H1 (cell line): ENCODE results near the gene SPOCK1. TPM values are rescaled to one million over a fixed set of nuclear protein-coding genes. Genes with fewer than 3 reads are reported as not detected.

Source experiments
- CTCF ChIA-PET: fragments of 300-600 bp; sonication (Branson Sonifier 250); formaldehyde crosslinking; loops from one replicate; lab custom pipeline; 2021; ENCODE audit not compliant: partially characterized antibody; lab: Charles Lee
- POLR2A ChIA-PET: fragments of 300-600 bp; sonication (Branson Sonifier 250); formaldehyde crosslinking; loops from one replicate; lab custom pipeline; 2021; ENCODE audit warnings: inconsistent platforms; ENCODE audit not compliant: partially characterized antibody; lab: Charles Lee
- DNase-seq, 2 experiments: peaks; one replicate each; pipeline versions ENCODE4 v3.0.0 to v3.0.0-alpha.2; 2010 to 2022; ENCODE audit warnings: low spot score in 2 of 2, low read depth in 1 of 2, mixed read lengths in 1 of 2
- FAIRE-seq: peaks from 2 replicates; lab custom pipeline; 2011; peaks lifted over from hg19 to GRCh38; lab: Jason Lieb, UNC
- H2AFZ ChIP-seq: 2 replicates; pipeline ENCODE4 v1.8.1; 2012; ENCODE audit warnings: low read length, inconsistent platforms
- H2AK5ac ChIP-seq: 2 replicates; pipeline ENCODE4 v1.6.1; 2013; ENCODE audit warnings: low read depth, low read length
- H2BK120ac ChIP-seq: replicated peaks from 2 replicates; pipeline ENCODE3; 2013; ENCODE audit warnings: low read depth, low read length, inconsistent platforms
- H2BK12ac ChIP-seq: 2 replicates; pipeline ENCODE4 v1.6.1; 2013; ENCODE audit warnings: low read depth, low read length
- H2BK15ac ChIP-seq: 2 replicates; pipeline ENCODE4 v1.6.1; 2013; ENCODE audit warnings: low read length
- H2BK20ac ChIP-seq: 2 replicates; pipeline ENCODE4 v1.6.1; 2013; ENCODE audit warnings: low read length
- H2BK5ac ChIP-seq: 2 replicates; pipeline ENCODE4 v1.6.1; 2013; ENCODE audit warnings: low read depth, low read length
- H3K14ac ChIP-seq: 2 replicates; pipeline ENCODE4 v1.6.1; 2013; ENCODE audit warnings: inconsistent platforms; ENCODE audit not compliant: insufficient read length
- H3K18ac ChIP-seq: 2 replicates; pipeline ENCODE4 v1.6.1; 2013; ENCODE audit warnings: low read length; ENCODE audit errors: extremely low read depth
- H3K23ac ChIP-seq: 2 replicates; pipeline ENCODE4 v1.6.1; 2013; ENCODE audit warnings: inconsistent platforms; ENCODE audit not compliant: insufficient read length
- H3K23me2 ChIP-seq: 2 replicates; pipeline ENCODE4 v1.6.1; 2013; ENCODE audit warnings: low read depth, low read length
- H3K27ac ChIP-seq: 2 replicates; pipeline ENCODE4 v1.6.1; 2011; ENCODE audit warnings: low read depth, low read length, inconsistent platforms
- H3K27me3 ChIP-seq, 4 experiments: replicated peaks in 1 of 4; 1 replicate in 1 of 4; 2 replicates in 3 of 4; pipeline versions ENCODE4 v1.6.1 to v1.8.1; 2011 to 2013; ENCODE audit warnings: low read length in 3 of 4, mild to moderate bottlenecking in 3 of 4, inconsistent platforms in 2 of 4, mixed read lengths in 2 of 4, moderate library complexity in 1 of 4; ENCODE audit not compliant: control insufficient read depth in 3 of 4, insufficient read depth in 3 of 4; ENCODE audit errors: extremely low read depth in 1 of 4
- H3K36me3 ChIP-seq, 4 experiments: 2 replicates each; pipeline versions ENCODE4 v1.6.1 to v1.8.1; 2011 to 2013; ENCODE audit warnings: mild to moderate bottlenecking in 4 of 4, low read length in 3 of 4, moderate library complexity in 2 of 4, control low read depth in 1 of 4, inconsistent platforms in 1 of 4; ENCODE audit not compliant: insufficient read depth in 4 of 4, control insufficient read depth in 2 of 4
- H3K4ac ChIP-seq: replicated peaks from 2 replicates; pipeline ENCODE3; 2013; ENCODE audit warnings: low read length, low read depth, mixed read lengths, inconsistent platforms; ENCODE audit not compliant: insufficient read length
- H3K4me1 ChIP-seq, 4 experiments: replicated peaks in 1 of 4; 1 replicate in 1 of 4; 2 replicates in 3 of 4; pipeline versions ENCODE4 v1.6.1 to v1.8.1; 2011 to 2013; ENCODE audit warnings: low read length in 3 of 4, inconsistent platforms in 2 of 4, mixed read lengths in 1 of 4; ENCODE audit not compliant: insufficient read depth in 4 of 4, control insufficient read depth in 3 of 4
- H3K4me2 ChIP-seq, 2 experiments: 2 replicates each; pipeline versions ENCODE4 v1.6.1 to v1.8.1; 2011 to 2013; ENCODE audit warnings: low read depth in 2 of 2, low read length in 2 of 2, control low read depth in 1 of 2, inconsistent platforms in 1 of 2, mild to moderate bottlenecking in 1 of 2; ENCODE audit not compliant: insufficient read depth in 1 of 2
- H3K4me3 ChIP-seq, 4 experiments: fragments of 200-600, 300-600 bp in 1 of 4; sonication (generic), shearing (Covaris generic), sonication (Bioruptor Twin) in 1 of 4; 2 replicates each; pipeline versions ENCODE4 v1.5.1 to v1.8.1; 2011 to 2016; ENCODE audit warnings: low read length in 4 of 4, low read depth in 3 of 4, control low read depth in 2 of 4, inconsistent platforms in 2 of 4, mild to moderate bottlenecking in 2 of 4, mixed read lengths in 1 of 4, moderate library complexity in 1 of 4; ENCODE audit not compliant: insufficient read depth in 2 of 4; ENCODE audit errors: extremely low read depth in 1 of 4
- H3K56ac ChIP-seq: replicated peaks from 2 replicates; pipeline ENCODE3; 2013; ENCODE audit warnings: low read depth, mild to moderate bottlenecking, mixed read lengths, low read length, inconsistent platforms; ENCODE audit not compliant: insufficient read length
- H3K79me1 ChIP-seq: 2 replicates; pipeline ENCODE4 v1.6.1; 2013; ENCODE audit warnings: low read depth, low read length, control low read depth
- H3K79me2 ChIP-seq, 2 experiments: 2 replicates each; pipeline versions ENCODE4 v1.6.1 to v1.8.1; 2012 to 2013; ENCODE audit warnings: low read length in 2 of 2, mild to moderate bottlenecking in 2 of 2, inconsistent platforms in 1 of 2; ENCODE audit not compliant: insufficient read depth in 2 of 2, control insufficient read depth in 1 of 2
- H3K9ac ChIP-seq, 4 experiments: replicated peaks in 1 of 4; 1 replicate in 1 of 4; 2 replicates in 3 of 4; pipeline versions ENCODE4 v1.6.1 to v1.8.1; 2011 to 2013; ENCODE audit warnings: low read depth in 3 of 4, low read length in 3 of 4, control low read depth in 2 of 4, mild to moderate bottlenecking in 2 of 4, moderate library complexity in 2 of 4, inconsistent platforms in 1 of 4; ENCODE audit errors: extremely low read depth in 1 of 4
- H3K9me3 ChIP-seq, 2 experiments: 2 replicates each; pipeline versions ENCODE4 v1.6.1 to v1.8.1; 2012 to 2013; ENCODE audit warnings: mild to moderate bottlenecking in 2 of 2, moderate library complexity in 2 of 2, control low read depth in 1 of 2, inconsistent platforms in 1 of 2, low read depth in 1 of 2, low read length in 1 of 2, mixed read lengths in 1 of 2; ENCODE audit not compliant: insufficient read depth in 2 of 2
- H4K20me1 ChIP-seq, 2 experiments: replicated peaks in 1 of 2; 2 replicates each; pipeline versions ENCODE3 to v1.8.1; 2011 to 2013; ENCODE audit warnings: inconsistent platforms in 2 of 2, low read length in 2 of 2, mild to moderate bottlenecking in 1 of 2; ENCODE audit not compliant: insufficient read depth in 2 of 2, control insufficient read depth in 1 of 2
- H4K5ac ChIP-seq: 2 replicates; pipeline ENCODE4 v1.6.1; 2013; ENCODE audit warnings: low read length, low read depth, mixed read lengths, inconsistent platforms; ENCODE audit not compliant: insufficient read length
- H4K8ac ChIP-seq: 2 replicates; pipeline ENCODE4 v1.8.0; 2013; ENCODE audit warnings: mild to moderate bottlenecking, moderate library complexity, low read length, inconsistent platforms; ENCODE audit not compliant: insufficient read depth; ENCODE audit errors: extremely low read depth
- H4K91ac ChIP-seq: replicated peaks from 2 replicates; pipeline ENCODE3; 2013; ENCODE audit warnings: low read length, mixed read lengths, inconsistent platforms; ENCODE audit not compliant: insufficient read length
- BACH1 ChIP-seq: IDR thresholded peaks from 2 replicates; pipeline ENCODE4 v1.6.1; 2012; ENCODE audit warnings: low read length, improper control_type of control experiment
- CEBPB ChIP-seq: IDR thresholded peaks from 2 replicates; pipeline ENCODE4 v1.6.1; 2012; ENCODE audit warnings: low read depth, low read length
- GABPA ChIP-seq: IDR thresholded peaks from 2 replicates; pipeline ENCODE4 v1.6.1; 2011; ENCODE audit warnings: mild to moderate bottlenecking, low read length, moderate library complexity, borderline replicate concordance; ENCODE audit not compliant: insufficient read depth
- HDAC6 ChIP-seq: IDR thresholded peaks from one replicate; pipeline ENCODE4 v1.7.1; 2012; ENCODE audit warnings: low read depth, mild to moderate bottlenecking, inconsistent platforms, low read length, moderate library complexity
- MAFK ChIP-seq: IDR thresholded peaks from 2 replicates; pipeline ENCODE4 v1.6.1; 2012; ENCODE audit warnings: low read depth, mild to moderate bottlenecking, improper control_type of control experiment, low read length
- POLR2A ChIP-seq, 2 experiments: IDR thresholded peaks; 1 replicate in 1 of 2; 2 replicates in 1 of 2; pipeline ENCODE4 v1.6.1; 2011; ENCODE audit warnings: low read depth in 2 of 2, low read length in 2 of 2, mild to moderate bottlenecking in 2 of 2; ENCODE audit errors: control extremely low read depth in 1 of 2
- RXRA ChIP-seq: IDR thresholded peaks from 2 replicates; pipeline ENCODE4 v1.6.1; 2011; ENCODE audit warnings: low read depth, mild to moderate bottlenecking, low read length, moderate library complexity; ENCODE audit not compliant: insufficient read depth
- SIRT6 ChIP-seq: IDR thresholded peaks from one replicate; pipeline ENCODE4 v1.7.1; 2012; ENCODE audit warnings: low read length, inconsistent platforms
- SP1 ChIP-seq: IDR thresholded peaks from 2 replicates; pipeline ENCODE4 v1.6.1; 2011; ENCODE audit warnings: low read depth, low read length
- TAF1 ChIP-seq: IDR thresholded peaks from 2 replicates; pipeline ENCODE4 v1.6.1; 2011; ENCODE audit warnings: mild to moderate bottlenecking, low read depth, low read length
- WGBS, 2 experiments: shearing (Covaris generic) in 1 of 2; methylation state at CpG; one replicate each; pipeline versions ENCODE4 v1.1.6 to v1.1.7; 2013 to 2015; ENCODE audit warnings: low lambda C conversion rate in 2 of 2, mixed read lengths in 2 of 2, inconsistent platforms in 1 of 2, low coverage in 1 of 2, missing lambda C conversion rate in 1 of 2; ENCODE audit not compliant: insufficient replicate concordance in 2 of 2, insufficient coverage in 1 of 2, insufficient read length in 1 of 2; ENCODE audit errors: extremely low coverage in 1 of 2, missing lambda C conversion rate in 1 of 2; 5-methylcytosine and 5-hydroxymethylcytosine counted together
- polyA plus RNA-seq, 7 experiments: library from polyadenylated mRNA; depleted of rRNA in 3 of 7; stranded (reverse) in 5 of 7; unstranded in 2 of 7; fragments of >200 nt in 5 of 7; fragments of 200-250 nt in 2 of 7; gene quantifications; 1 replicate in 5 of 7; 2 replicates in 1 of 7; 4 replicates in 1 of 7; pipeline versions ENCODE4 v1.2.1 to v1.2.3, GENCODE V29; 2011 to 2013; ENCODE audit warnings: missing spikeins in 2 of 7, mixed read lengths in 2 of 7
- total RNA-seq: library from RNA; stranded (reverse); fragmentation: NEBNext Ultra II Directional; extraction: Animal tissue kit (Norgen Biotek cat#: 25700); gene quantifications from 2 replicates; pipeline ENCODE4 v1.2.1, GENCODE V29; 2021
- TF ChIP-seq, protein P1 (sequence below): IDR thresholded peaks from 2 replicates; pipeline ENCODE4 v1.6.1; 2012; ENCODE audit warnings: inconsistent platforms

SPOCK1 gene
- total and polyA plus RNA-seq, 2 of the 8 experiments (the other 6 are each of a cell fraction or from before 2014, with no cell fraction given), result 6.9 to 18.1 TPM

DNA sequence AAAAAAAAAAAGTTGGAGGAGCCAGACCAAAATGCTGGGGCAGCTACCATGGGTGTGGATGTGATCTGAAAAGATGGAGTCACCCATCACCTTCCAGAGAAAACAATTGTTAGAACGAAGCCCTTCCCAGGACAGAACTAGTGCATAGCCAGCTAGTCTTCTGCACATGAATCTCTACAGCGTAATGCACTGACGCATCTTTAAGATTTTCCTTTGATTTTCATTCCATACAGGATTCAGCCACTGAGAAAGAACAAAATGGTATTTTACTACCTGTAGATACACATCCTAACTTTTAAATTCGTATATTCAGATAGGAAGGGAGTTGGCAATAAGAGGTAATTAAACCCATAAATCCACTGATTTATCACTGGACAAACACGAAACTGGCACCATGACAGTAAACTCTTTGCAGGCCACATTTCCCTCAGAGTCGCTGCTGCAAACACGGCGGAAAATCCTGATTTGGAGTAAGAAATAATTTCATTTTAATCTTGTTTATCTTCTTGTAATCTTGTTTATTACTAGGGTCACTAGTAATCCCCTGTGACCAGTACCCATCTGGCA is 206.6 kb downstream of the SPOCK1 start:
- POLR2A ChIA-PET, result no interaction called here
- Histone ChIP-seq H3K27me3 (peaks cover 0 to 1% (median 0%) of the 10 kb centered on the region in 4 experiments; a peak in 1 of 7 replicates), H3K4me3 (no peak overlapping the region), H4K91ac (no peak overlapping the region), H3K4ac (no peak overlapping the region), H2BK15ac (no peak overlapping the region), H2AFZ (no peak overlapping the region), H3K23me2 (no peaks in the 10 kb centered on the region), H3K9ac (no peak overlapping the region), H4K20me1 (no peaks in the 10 kb centered on the region), H3K14ac (no peak overlapping the region), H3K79me1 (no peaks in the 10 kb centered on the region), H2BK5ac (no peak overlapping the region), H2BK20ac (no peak overlapping the region), H3K4me1 (peaks cover 0 to 5% (median 2%) of the 10 kb centered on the region in 4 experiments; a peak in 1 of 7 replicates), H3K18ac (no peak overlapping the region), H3K4me2 (no peak overlapping the region), H3K79me2 (no peaks in the 10 kb centered on the region), H3K36me3 (no peaks in the 10 kb centered on the region), H2BK120ac (no peak overlapping the region), H2AK5ac (no peak overlapping the region), H3K9me3 (no peaks in the 10 kb centered on the region), H3K27ac (no peak overlapping the region), H4K5ac (no peak overlapping the region), H3K23ac (no peak overlapping the region), H2BK12ac (no peak overlapping the region), H4K8ac (no peak overlapping the region), H3K56ac (no peak overlapping the region)
- CTCF ChIA-PET, result interaction anchor here (0.5 to 1.0 kb wide), 6 partner anchors 11 to 270 kb away, joined by 3 to 5 read pairs (median 3); no protein-coding TSS in a partner anchor
- no peak for DNase-seq
- 88% methylated on average over 8 of the region's 8 CpGs; no CpG with 5 or more reads in 1 of the 2 experiments for WGBS, 2 experiments
- TF ChIP-seq, protein P1, sequence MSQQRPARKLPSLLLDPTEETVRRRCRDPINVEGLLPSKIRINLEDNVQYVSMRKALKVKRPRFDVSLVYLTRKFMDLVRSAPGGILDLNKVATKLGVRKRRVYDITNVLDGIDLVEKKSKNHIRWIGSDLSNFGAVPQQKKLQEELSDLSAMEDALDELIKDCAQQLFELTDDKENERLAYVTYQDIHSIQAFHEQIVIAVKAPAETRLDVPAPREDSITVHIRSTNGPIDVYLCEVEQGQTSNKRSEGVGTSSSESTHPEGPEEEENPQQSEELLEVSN, result no peak
- TF ChIP-seq RXRA, result no peak
- TF ChIP-seq CEBPB, result no peak
- TF ChIP-seq SIRT6, result no peak
- no peak for TF ChIP-seq MAFK
- no peak for TF ChIP-seq BACH1
- no peak for TF ChIP-seq SP1
- no peak for TF ChIP-seq HDAC6
- TF ChIP-seq POLR2A (IDR thresholded peaks at IDR 0.05; ENCODE audit: control extremely low read depth in 1 of 2, low read depth in 2 of 2, low read length in 2 of 2), result no peak
- no peak for TF ChIP-seq TAF1
- TF ChIP-seq GABPA, result no peak
- no peak for FAIRE-seq
